ENCODE results near the gene MLF2.

Gene MLF2

DNA sequence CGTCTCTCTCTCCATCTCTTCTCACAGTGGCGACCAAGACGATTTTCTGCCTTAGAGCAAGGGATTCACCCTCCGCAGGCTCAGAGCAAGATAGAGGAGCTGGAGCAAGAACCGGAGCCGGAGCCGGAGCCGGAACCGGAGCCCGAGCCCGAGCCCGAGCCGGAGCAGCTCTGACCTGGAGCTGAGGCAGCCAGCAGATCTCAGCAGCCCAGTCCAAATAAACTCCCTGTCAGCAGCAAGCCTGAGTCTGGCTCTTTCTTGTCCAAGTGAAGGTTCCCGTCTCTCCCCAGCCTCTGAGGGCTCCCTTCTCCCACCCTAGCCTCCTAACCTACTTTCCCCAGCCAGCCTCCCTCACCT is 25.3 kb upstream of the MLF2 start:
- DNase-seq (ENCODE audit: low read depth), result peak; percentile 63

DNA sequence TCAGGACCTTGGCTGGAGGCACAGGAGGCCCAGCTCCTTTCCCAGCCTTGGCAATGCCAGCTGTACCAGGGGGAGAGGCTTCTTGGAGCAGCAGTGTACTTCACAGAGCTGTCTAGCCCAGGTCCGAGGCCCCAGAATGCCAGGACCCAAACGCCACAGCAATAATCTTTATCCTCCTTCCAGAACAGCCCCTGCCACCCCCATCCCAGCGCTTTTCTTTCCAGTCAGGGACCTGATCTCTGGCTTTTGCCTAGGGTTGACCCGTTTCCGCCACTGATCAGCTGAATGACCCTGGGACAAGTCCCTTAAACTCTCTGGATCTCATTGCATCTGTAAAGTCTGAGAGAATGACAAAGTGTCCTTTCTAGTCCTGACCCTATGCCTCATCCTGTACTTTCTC is 24.4 kb upstream of the MLF2 start:
- no peak for DNase-seq (ENCODE audit: low read depth)

DNA sequence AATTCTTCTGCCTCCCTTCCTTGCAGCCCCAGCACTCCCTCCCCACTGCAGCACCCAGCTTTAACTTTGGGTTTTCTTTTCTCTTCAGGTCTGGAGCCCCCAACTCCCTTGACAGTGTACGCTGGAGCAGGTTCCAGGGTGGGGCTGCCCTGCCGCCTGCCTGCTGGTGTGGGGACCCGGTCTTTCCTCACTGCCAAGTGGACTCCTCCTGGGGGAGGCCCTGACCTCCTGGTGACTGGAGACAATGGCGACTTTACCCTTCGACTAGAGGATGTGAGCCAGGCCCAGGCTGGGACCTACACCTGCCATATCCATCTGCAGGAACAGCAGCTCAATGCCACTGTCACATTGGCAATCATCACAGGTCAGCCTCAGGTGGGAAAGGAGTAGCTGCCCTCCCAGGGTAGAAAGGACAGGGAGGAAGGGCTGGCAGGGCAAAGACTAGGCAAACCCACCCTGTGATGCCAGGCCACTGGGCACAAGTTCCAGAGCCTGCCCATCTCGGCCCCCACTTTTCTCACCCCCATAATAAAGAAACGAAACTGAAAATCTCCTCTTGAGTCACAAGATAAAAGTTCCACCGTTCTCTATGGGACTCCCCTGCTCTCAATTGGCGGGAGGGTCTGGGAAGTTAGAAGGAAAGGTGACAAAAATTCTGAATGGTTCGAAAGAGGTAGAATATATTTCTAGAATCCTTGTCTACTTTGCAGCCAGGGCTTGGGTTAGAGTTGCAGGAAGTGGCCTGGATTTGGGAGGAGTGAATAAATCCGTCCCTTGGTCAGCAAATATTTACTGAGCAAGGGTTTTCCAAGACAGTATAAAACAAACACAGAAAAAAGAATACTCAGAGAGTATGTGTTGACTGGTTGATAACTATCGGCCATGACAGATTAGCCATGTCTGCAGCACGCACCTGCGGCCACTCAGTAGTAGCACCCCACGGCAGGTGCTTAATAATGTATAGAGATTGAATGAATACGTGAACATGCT is 22.5 kb upstream of the MLF2 start:
- no peak for DNase-seq (ENCODE audit: low read depth)

DNA sequence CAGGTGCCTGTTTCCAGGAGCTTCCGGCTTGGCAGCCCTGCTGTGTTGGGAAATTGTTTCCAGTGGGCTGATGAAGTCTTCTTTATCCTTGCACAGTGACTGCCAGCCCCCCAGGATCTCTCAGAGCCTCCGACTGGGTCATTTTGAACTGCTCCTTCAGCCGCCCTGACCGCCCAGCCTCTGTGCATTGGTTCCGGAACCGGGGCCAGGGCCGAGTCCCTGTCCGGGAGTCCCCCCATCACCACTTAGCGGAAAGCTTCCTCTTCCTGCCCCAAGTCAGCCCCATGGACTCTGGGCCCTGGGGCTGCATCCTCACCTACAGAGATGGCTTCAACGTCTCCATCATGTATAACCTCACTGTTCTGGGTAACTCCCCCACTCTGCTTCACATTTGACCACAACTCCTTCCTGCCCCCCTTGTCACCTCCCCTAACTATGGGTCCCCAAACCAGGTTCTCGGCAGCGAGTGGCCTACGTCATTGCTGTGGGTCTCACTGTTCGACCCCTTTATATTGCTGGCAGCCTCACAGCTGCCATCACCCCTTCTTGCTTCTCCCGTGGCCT is 21.6 kb upstream of the MLF2 start:
- DNase-seq (ENCODE audit: low read depth), result no peak

DNA sequence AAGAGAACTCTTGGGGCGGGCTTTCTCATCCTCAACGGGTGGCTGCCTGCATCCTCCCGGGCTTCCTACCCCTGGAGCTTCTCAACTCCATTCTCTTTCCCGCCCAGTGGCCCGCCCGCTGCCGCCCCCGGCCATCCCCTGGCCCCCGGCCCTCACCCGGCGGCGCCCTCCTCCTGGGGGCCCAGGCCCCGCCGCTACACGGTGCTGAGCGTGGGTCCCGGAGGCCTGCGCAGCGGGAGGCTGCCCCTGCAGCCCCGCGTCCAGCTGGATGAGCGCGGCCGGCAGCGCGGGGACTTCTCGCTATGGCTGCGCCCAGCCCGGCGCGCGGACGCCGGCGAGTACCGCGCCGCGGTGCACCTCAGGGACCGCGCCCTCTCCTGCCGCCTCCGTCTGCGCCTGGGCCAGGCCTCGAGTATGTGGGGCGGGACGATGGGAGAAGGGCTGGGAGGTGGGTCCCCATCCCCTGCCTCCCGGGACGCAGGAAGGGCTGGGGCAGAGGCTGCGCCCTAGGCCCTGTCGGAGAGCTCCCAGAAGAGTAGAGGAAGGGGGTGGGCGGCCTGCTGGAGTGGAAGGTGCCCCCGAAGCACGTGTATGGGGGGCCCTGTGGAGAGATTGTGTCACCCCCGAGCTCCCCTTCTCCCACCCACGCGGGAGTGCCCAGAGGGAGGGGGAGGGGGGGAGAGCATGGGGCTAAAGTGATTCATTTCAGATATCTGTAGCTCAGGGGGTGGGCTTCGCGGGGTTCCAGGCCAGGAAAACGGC is 20.8 kb upstream of the MLF2 start:
- DNase-seq (ENCODE audit: low read depth), result no peak

DNA sequence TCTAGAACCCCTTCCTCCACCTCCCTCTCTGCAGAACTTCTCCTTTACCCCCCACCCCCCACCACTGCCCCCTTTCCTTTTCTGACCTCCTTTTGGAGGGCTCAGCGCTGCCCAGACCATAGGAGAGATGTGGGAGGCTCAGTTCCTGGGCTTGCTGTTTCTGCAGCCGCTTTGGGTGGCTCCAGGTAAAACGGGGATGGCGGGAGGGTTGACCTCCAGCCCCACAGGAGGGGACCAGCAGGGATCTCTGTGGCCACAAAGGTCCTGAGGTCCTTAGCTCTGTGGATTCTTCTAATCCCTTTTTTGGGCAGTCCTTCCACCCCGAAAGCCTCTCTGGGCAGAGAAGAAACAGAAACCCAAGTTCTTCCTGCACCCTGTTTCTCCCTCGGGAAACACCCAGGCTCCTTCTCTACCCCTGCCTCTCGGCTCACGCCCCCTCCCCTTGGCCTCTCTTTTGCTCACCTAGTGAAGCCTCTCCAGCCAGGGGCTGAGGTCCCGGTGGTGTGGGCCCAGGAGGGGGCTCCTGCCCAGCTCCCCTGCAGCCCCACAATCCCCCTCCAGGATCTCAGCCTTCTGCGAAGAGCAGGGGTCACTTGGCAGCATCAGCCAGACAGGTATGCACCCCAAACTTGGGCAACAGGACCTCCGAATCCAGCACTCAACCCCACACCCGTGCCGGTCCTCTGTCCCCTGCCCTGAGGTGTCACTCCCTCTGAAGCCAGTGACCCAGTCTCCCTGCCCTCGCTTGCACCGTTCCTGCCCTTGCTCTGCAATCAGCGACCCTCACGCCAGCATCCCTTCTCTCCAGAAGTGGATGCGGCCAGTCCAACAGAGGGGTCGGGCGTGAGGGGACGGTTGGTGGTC is 20.0 kb upstream of the MLF2 start:
- DNase-seq (ENCODE audit: low read depth), result no peak

DNA sequence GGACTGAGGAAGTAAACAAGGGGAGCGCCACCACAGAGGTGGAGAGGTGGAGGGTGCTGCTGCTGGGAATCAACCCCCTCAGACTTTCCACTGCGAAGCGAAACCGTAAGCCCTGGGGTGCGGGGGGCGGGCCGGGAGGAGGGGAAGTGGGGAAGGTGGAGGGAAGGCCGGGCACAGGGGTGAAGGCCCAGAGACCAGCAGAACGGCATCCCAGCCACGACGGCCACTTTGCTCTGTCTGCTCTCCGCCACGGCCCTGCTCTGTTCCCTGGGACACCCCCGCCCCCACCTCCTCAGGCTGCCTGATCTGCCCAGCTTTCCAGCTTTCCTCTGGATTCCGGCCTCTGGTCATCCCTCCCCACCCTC is 19.4 kb upstream of the MLF2 start, which contains the start of gene LAG3:
Gene LAG3 (plus strand): TSS at position 190 of the 365 bp plus-strand sequence. CDS start 333 bp downstream, outside the sequence.
- DNase-seq (ENCODE audit: low read depth), result no peak

DNA sequence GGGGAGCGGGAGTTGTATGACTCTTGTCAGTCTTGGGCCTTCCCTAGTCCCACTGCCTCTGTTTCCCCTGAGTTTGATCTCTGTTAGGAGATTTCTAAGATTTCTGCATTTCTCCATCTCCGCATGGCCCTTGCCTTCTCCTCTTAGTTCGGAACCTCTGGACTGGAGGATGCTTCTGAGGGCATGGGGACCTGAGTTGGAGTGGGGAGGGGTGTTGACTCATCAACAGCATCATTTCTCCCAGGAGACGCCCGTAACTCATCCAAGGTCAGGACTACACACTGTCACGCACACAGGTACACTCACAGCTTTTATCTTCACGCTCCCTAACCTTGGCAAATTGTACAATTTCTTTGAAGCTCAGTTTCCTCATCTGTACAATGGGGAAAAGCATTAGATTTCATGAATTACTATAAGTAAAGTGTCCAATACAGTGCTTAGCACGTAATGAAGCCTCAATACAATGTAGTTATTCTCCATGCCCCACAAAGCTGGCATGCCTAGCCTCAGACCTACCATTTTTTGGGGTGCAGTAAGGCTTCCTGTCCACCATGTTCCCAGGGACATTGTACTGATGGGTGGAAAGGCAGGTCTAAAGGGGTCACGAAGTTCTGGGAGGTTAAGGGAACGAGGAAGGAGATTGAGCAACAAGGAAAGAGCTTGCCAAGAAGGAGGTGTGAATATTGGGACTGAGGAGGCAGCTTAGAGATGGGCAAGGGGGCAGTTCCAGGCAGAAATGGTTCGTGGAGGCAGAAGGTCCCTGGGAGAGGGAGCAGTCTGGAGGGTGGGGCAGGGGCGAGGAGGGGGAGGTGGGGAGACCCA is 18.8 kb upstream of the MLF2 start:
- DNase-seq (ENCODE audit: low read depth), result no peak

DNA sequence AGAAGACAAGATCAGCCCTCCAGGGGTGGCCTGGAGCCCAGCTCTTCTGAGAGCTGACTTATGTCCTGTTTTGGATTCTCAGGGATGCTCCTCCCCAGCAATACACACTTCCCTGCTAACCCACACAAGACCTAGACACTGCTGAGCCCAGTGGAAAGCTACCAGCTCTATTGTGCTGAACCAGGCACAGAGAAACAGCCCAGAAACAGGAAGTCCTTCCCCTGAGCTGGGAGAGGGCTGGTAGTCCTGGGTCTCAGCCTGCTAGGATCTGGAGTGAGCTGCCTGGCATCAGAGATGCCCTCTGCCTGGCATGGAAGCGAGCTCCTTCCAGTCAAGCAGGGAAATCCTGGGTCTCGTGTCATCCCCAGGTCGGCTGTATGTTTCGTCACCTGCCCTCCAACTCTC is 18.2 kb upstream of the MLF2 start:
- no peak for DNase-seq (ENCODE audit: low read depth)

DNA sequence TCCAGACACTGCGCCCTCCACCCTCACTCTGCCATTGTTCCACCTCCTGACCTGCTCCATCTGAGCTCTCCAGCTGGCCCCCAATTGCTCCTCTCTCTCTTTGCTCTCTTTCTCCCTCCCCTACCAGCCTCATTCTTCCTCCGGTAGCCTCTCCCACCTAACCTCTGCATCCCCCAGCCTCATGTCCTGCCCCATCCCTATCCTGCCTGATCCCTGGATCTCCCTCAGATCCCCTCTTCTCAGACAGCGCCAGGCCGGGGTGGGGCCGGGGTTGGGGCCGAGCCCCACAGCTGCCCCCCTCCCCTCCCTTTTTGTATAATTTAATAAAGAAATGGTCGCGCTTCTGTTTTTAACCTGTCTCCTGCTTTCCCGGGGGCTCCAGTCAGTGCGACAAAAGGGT is 17.7 kb upstream of the MLF2 start:
- DNase-seq (ENCODE audit: low read depth), result no peak

DNA sequence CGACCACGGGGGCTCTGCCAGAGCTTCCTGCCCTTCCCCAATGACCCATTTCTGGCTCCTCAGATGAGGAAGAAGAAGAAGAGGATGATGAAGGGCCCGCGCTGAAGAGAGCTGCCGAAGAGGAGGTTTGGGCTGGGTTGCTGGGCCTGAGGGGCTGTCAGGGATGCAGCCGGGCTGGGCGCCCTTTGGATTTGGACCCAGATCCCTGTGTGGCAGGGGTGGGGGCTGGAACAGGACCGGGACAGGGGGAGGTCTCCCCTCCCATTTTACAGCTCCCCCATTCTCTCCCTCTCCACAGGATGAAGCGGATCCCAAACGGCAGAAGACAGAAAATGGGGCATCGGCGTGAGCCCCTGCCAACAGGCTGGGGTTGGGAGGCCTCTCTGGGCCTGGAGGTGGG is 17.2 kb upstream of the MLF2 start:
- DNase-seq (ENCODE audit: low read depth), result no peak

DNA sequence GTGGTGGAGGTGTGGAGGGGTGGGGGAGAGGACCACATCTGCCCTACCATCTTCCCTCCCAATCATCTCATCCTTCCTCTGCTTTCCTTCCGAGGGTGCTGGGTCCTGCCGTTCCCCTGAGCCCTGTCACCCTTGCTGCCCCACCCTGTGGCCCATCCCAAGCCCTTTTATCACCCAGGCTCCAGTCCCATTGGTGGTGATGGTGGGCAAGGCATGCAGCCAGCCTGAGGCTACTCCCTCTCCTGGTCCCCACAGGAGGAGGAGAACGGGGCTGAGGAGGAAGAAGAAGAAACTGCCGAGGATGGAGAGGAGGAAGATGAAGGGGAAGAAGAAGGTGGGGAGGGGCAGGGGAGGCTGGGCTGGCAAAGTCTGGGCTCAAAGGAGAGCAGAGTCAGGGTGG is 16.7 kb upstream of the MLF2 start:
- DNase-seq (ENCODE audit: low read depth), result no peak

DNA sequence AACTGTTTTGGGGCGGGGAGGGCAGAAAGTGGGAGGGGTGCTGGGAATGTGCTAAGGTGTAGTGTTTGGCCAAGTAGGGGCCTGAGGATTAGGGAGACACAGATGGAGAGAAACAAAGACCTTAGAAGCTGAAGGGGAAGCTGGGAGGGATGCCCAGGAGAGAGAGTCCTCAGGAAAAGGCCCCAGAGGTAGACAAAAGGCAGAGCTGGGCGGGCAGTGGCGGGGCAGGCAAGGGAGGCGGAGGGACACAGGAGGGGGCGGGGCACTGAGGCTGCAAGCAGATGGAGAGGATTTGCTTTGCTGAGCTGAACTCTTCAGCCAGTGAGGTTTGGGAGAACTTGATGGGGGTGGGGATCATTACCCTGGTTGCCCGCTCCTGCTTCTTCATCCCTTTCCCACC is 16.0 kb upstream of the MLF2 start:
- DNase-seq (ENCODE audit: low read depth), result peak; percentile 59

DNA sequence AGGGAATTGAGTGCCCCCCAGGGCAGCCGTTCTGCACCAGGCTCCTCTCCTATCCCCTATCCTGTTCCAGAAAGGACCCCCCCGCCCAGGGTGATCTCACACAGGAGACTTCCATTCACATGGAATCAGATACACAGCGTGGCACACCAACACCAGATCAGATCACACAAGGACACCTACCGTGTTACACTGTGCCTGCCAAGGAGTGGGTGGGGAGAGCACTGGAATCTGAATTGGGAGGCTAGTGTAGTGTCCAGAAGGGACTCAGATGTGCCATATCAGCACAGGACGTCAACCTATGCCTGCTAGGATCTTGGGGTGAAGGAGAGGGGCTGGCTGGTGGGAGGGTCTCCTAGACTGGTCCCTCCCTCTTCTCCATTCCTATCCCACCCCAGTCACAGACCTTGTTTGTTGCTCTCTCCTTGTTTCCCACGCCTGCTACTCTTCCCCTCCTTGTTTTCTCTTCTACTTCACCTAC is 15.5 kb upstream of the MLF2 start:
- DNase-seq (ENCODE audit: low read depth), result no peak

DNA sequence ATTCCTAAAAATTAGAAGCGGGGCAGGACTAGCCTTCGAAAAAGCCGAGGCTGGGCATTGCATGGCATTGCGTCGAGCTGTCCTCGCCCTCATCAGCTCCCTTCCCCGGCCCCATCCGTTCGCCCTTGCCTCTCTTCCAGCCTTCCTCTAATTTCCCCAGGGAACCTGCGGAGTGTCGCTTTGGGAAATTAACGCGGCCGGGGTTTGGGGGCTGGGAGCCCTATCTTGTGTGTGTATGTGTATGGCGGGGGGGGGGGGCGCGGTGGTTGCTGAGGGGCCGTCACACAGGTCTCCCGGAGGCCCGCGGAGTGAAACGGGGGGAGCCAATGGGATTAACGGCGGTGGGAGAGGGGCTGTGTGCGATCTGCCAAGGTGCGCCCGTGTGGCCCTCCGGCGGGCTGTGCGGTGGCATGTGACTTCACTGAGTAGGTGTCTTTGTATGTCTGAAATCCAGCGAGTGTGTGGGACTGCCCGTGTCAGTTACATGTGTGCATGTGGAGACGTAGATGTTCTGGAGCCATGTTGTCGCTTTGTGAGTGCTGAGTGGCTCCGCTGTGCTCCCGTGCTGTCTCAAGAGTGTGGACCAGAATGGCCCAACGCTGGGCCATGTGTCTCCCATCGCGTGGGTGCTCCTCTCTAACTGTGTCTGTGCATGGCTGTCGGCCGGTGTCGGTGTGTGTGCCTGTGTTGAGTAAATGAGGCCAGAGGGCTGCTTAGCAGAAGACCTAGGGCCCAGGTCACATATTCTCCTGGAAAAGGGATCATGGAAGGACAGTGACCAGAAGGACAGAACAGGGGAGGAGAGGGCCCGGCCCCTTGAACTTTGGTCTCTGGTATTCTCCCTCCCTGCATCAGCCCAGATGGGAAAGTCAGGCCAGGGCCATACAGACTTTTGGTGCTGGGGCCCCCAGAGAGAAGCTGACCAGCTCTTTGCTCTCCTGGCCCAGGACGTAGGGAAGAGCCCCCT is 14.7 kb upstream of the MLF2 start:
- peak; percentile 39 for DNase-seq (ENCODE audit: low read depth)

DNA sequence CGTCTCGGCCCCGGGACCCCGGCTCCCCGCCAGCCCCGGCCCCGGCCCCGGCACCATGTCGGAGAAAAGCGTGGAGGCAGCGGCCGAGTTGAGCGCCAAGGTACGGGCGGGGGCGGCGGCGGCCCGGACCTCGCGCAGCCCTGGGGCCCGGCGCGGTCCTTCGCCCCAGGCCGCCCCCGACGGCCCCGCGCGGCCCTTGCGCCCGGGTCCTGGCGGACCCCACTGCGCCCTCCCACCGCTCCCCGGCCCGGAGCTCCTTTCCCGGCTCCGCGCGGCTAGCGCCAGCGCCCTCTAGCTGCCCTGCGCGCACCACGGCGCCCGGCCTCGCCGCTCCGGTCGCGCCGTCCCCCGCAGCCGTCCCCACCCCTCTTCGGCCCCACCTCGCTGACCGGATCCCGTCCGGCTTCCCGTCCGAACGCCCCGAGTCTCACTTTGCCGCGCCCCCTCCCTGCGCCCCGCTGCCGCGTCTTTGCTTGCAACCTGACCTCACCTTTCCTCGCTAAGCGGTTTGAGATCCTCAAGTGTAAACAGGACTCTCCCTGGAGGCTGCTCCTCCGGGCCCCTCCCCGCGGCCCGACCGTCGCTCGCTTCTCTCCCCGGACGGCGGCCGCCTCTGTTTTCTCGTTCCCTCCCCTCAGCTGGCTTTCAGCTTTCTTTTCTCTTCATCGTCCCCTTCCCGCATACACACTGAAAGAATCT is 13.9 kb upstream of the MLF2 start:
- DNase-seq (ENCODE audit: low read depth), result peak; percentile 74

DNA sequence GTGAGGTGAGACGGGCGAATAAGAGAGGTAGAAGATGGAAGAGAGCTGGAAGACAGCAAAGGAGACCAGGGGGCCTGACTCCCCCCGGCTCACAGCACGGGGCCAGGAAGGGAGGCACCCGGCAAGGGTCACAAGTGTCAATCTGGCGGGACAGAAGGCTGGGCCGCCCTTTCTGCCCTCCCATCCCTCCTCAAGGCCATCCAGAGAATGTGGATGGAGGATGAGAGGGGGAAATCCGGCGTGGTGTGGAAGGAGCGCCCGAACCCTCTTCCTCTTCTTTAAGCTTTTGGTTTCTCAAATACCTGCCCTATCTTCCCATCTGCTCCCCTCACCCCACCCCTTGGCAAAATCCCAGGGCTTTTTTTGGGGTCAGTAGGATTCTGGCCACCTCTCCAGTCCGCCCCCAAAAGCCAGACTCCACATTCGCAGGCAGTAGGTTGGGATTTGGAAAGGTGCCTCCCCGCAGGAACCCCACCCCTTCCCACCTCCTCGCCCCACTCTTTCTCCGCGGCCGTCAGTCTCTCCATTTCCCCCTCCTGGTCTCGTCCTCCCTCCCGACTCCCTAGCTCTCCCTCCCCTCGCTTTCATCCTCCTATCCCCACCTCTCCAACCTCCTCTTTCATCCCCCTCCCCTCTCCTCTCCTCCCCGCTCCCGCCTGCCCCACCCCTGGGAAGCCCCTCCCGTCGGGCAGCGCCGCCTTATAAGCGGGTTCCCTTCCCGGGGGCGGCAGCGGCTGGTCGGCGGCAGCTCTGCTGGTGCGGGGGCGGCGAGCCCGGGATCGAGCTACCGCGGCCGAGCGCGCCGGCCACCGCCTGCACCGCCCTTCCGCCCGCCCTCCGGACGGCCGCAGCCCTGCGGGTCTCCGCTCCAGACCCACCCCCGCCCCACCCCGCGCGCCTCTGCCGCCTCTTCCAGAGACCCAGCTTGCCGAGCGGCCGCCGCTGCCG is 13.0 kb upstream of the MLF2 start, which contains the start of gene PTMS:
Gene PTMS (plus strand): TSS at position 730 of the 948 bp plus-strand sequence. CDS start 343 bp downstream, outside the sequence.
- peak; percentile 91 for DNase-seq (ENCODE audit: low read depth)
